AG09309 (cell line): Measurements from ENCODE around the gene SREK1IP1.

ENCODE experiments used
- DNase-seq: peaks from one replicate; pipeline ENCODE4 v3.0.0-alpha.2; 2010; ENCODE audit warnings: low read depth
- H3K4me3 ChIP-seq: 2 replicates; pipeline ENCODE4 v1.5.1; 2011; ENCODE audit warnings: mild to moderate bottlenecking, low read depth, low read length, moderate library complexity; ENCODE audit not compliant: control insufficient read depth
- TF ChIP-seq, protein P1 (sequence below): IDR thresholded peaks from 2 replicates; pipeline ENCODE4 v1.5.1; 2011; ENCODE audit warnings: mild to moderate bottlenecking, low read depth, low read length, inconsistent platforms; ENCODE audit not compliant: insufficient read depth, control insufficient read depth; ENCODE audit errors: missing control alignments

SREK1IP1 gene

DNA sequence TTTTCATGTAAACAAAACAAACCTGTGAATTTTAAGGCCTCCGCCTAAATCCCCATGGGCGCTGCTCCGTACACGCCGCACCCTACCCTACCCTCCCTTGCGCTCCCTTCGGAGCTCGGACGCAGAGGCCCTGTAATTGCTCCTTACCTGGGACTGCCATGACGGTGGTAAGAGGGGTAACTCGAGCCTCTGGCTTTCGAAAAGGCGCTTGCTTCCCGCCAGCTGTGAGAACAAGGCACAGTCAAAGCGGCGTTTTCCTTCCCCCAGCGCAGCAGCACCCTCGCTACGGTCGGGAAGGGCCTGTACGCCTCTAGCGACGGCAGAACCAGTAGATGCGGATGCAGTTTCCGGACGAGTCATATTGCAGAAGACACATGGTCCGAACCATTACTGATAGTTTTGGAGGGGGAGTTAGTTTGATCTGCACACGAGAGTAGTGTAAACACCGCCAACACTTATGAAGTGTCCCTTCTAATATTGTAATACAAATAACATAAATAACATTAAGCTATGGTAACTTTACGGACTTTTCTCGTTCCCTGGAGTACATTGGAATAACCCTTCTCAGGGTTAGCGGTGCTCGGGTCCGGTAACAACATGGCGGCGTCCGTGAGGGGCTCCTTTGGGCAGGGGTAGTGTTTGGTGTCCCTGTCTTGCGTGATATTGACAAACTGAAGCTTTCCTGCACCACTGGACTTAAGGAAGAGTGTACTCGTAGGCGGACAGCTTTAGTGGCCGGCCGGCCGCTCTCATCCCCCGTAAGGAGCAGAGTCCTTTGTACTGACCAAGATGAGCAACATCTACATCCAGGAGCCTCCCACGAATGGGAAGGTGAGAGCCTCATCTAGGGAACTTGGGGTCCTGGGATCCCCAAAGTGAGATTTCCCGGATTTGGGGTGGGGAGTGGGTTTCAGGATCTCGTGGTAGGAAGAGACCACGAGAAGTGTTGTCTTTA lies at the start of gene SREK1IP1, which contains the start of gene CWC27:
SREK1IP1 (minus strand) TSS at position 334 of the 955 bp plus-strand sequence; CDS start at position 160, 174 bp downstream.
CWC27 (plus strand) TSS at position 573 of the 955 bp plus-strand sequence; CDS start at position 790, 217 bp downstream.
- H3K4me3 ChIP-seq: peak within 1 kb of the TSS; percentile 82
- DNase-seq: peak; percentile 81
- TF ChIP-seq, protein P1, sequence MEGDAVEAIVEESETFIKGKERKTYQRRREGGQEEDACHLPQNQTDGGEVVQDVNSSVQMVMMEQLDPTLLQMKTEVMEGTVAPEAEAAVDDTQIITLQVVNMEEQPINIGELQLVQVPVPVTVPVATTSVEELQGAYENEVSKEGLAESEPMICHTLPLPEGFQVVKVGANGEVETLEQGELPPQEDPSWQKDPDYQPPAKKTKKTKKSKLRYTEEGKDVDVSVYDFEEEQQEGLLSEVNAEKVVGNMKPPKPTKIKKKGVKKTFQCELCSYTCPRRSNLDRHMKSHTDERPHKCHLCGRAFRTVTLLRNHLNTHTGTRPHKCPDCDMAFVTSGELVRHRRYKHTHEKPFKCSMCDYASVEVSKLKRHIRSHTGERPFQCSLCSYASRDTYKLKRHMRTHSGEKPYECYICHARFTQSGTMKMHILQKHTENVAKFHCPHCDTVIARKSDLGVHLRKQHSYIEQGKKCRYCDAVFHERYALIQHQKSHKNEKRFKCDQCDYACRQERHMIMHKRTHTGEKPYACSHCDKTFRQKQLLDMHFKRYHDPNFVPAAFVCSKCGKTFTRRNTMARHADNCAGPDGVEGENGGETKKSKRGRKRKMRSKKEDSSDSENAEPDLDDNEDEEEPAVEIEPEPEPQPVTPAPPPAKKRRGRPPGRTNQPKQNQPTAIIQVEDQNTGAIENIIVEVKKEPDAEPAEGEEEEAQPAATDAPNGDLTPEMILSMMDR: peak; percentile 38

DNA sequence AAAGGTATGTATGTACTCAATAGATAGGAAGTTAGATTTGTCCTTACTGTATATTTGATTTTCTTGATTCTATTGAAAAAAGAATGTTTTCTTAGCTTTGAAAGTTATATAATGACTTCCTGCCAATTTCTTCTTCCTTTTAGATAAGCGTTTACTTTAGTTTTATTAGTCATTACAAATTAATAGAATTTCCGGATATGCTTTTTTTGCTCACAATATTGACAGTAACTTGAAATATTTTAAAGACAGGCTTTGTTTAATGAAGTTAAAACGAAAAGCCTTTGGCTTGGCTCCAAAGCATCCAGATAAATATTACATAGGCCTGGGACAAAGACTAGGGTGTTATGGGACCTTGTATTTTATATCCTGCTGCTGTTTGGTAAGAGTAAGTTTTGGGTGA lies 49.8 kb upstream of the SREK1IP1 start:
- TF ChIP-seq, protein P1: no peak

DNA sequence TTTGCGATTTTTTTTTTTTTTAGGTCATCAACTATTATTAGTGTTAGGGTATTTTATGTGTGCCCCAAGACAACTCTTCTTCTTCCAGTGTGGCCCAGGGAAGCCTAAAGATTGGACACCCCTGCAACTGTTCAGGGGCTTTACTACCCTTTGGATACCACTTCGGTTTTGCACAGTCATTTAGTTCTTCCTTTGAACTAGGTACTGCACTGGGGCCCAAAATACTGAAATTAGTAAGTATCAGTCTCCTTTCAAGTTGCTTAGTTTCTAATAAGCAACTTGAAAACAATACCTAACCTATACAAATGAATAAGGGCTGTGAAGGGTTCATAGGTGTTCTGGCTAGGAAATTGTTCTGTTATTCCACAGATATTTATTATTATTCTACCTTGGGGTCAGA lies 45.6 kb upstream of the SREK1IP1 start:
- no peak for DNase-seq
- no peak overlapping the region for H3K4me3 ChIP-seq
- TF ChIP-seq, protein P1: no peak

More for the DNA sequence above, 49.8 kb upstream of the SREK1IP1 start:
- H3K4me3 ChIP-seq: no peak overlapping the region
- no peak for DNase-seq

DNA sequence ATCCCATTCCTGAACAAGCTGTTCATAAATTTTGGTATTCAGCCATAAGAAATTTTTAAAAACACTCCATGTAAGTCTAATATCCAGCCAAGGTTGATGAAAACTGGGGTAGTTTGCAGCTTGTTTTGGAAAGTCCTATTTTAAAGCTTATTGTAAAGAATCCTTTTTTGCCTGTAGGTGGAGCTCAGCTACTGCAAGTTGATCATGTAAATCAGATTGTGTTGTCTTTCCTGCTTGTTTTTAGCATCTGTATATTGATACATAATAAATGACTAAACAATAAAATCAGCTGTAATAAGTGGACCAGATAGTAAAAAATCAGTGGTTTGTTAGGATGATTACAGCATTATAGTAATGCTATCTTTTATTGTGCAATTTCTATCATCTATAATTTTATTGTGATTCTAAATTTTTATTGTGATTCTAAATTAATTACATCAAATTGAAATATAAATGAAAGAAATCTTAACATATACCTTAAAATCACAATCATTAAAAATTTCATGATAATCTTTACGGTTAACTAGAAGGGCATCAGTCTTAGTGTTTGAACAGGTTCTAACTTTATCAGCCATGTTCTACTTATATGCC lies 42.7 kb upstream of the SREK1IP1 start:
- no peak overlapping the region for H3K4me3 ChIP-seq
- DNase-seq: peak; percentile 40
- TF ChIP-seq, protein P1: peak; percentile 67

DNA sequence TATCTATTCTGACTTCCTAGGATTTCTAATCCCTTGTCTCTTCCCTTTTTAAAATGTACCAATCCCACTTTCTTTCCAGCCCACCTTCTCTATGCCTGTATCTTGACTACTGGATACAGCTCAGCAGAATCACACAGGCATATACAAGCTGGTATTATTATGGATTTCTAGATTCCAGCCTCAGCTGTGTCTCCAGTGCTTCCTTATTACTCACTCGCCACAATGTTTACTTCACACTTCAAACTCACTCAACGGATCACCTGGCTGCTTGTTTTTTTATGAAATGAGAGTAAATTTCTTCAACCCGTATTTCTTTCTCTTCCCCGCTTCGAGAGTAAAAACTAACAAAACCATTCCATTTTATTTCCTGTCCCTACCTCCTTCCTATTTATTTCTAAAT lies 39.0 kb upstream of the SREK1IP1 start:
- DNase-seq: no peak
- no peak overlapping the region for H3K4me3 ChIP-seq
- TF ChIP-seq, protein P1: no peak

DNA sequence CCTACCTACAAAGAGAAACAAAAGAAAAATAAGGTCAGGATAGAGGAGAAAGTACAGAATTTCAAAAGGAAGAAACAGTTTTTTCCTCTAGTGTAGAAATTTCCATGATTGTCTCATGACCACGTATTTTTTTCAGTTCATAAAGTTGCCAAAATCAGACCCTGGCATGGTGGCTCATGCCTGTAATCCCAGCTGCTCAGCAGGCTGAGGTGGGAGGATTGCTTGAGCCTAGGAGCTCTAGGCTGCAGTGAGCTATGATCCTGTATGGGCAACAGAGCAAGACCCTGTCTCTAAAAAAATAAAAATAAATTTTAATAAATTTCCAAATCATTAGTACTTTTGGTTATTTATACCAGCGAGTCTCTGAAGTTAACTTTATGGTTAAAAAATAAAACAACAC lies 38.0 kb upstream of the SREK1IP1 start:
- DNase-seq: no peak
- H3K4me3 ChIP-seq: no peak overlapping the region
- TF ChIP-seq, protein P1: no peak
